ENCODE data around the gene KBTBD7. TPM values are rescaled to one million over a fixed set of nuclear protein-coding genes. Genes with fewer than 3 reads are reported as not detected.

Gene KBTBD7
- total and polyA plus RNA-seq, 2 of the 8 experiments (the other 6 are each of a cell fraction or from before 2014, with no cell fraction given), result 10.2 to 17.4 TPM

DNA sequence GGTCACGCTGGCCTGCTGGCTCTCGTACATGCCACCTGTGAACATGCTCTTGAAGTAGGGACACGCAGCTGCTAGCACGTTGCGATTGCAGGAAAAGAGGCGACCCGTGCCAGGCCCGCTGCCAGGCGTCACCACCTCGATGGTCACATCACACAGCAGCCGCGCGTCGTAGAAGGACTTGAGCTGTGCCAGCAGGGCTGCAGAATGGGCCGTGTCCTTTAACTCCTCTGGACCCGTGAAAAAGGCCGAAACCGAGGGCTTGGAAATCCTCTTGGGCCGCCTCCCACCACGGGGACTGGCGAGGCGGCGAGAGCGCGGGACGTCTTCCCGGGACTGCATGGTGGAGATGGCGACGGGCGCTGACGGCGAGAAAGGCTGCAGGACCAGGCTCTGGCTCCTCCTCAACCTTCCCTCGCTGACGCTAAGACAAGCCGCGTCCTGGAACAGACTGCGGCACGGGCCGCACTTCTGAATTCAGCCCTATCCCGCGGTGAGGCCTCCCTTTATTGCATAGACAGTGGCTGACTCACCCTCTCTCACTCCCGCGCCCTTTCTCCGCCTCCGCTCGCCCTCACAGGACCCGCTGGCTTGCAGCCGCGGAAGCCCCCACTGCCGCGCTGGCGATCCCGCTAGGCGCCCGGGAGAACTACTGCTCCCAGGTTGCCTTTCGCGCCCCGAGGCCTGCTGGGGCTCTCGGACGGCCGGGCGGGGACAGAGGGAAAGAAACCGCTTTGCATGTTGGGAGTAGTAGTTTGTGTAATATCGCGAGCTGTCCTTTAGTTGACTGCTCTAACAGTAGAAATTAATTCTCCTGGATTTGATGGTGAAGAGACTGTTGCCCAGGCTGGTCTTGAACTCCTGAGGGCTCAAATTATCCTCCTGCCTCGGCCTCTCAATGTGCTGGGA lies at the start of gene KBTBD7 (continued):
- TF ChIP-seq, protein P1, sequence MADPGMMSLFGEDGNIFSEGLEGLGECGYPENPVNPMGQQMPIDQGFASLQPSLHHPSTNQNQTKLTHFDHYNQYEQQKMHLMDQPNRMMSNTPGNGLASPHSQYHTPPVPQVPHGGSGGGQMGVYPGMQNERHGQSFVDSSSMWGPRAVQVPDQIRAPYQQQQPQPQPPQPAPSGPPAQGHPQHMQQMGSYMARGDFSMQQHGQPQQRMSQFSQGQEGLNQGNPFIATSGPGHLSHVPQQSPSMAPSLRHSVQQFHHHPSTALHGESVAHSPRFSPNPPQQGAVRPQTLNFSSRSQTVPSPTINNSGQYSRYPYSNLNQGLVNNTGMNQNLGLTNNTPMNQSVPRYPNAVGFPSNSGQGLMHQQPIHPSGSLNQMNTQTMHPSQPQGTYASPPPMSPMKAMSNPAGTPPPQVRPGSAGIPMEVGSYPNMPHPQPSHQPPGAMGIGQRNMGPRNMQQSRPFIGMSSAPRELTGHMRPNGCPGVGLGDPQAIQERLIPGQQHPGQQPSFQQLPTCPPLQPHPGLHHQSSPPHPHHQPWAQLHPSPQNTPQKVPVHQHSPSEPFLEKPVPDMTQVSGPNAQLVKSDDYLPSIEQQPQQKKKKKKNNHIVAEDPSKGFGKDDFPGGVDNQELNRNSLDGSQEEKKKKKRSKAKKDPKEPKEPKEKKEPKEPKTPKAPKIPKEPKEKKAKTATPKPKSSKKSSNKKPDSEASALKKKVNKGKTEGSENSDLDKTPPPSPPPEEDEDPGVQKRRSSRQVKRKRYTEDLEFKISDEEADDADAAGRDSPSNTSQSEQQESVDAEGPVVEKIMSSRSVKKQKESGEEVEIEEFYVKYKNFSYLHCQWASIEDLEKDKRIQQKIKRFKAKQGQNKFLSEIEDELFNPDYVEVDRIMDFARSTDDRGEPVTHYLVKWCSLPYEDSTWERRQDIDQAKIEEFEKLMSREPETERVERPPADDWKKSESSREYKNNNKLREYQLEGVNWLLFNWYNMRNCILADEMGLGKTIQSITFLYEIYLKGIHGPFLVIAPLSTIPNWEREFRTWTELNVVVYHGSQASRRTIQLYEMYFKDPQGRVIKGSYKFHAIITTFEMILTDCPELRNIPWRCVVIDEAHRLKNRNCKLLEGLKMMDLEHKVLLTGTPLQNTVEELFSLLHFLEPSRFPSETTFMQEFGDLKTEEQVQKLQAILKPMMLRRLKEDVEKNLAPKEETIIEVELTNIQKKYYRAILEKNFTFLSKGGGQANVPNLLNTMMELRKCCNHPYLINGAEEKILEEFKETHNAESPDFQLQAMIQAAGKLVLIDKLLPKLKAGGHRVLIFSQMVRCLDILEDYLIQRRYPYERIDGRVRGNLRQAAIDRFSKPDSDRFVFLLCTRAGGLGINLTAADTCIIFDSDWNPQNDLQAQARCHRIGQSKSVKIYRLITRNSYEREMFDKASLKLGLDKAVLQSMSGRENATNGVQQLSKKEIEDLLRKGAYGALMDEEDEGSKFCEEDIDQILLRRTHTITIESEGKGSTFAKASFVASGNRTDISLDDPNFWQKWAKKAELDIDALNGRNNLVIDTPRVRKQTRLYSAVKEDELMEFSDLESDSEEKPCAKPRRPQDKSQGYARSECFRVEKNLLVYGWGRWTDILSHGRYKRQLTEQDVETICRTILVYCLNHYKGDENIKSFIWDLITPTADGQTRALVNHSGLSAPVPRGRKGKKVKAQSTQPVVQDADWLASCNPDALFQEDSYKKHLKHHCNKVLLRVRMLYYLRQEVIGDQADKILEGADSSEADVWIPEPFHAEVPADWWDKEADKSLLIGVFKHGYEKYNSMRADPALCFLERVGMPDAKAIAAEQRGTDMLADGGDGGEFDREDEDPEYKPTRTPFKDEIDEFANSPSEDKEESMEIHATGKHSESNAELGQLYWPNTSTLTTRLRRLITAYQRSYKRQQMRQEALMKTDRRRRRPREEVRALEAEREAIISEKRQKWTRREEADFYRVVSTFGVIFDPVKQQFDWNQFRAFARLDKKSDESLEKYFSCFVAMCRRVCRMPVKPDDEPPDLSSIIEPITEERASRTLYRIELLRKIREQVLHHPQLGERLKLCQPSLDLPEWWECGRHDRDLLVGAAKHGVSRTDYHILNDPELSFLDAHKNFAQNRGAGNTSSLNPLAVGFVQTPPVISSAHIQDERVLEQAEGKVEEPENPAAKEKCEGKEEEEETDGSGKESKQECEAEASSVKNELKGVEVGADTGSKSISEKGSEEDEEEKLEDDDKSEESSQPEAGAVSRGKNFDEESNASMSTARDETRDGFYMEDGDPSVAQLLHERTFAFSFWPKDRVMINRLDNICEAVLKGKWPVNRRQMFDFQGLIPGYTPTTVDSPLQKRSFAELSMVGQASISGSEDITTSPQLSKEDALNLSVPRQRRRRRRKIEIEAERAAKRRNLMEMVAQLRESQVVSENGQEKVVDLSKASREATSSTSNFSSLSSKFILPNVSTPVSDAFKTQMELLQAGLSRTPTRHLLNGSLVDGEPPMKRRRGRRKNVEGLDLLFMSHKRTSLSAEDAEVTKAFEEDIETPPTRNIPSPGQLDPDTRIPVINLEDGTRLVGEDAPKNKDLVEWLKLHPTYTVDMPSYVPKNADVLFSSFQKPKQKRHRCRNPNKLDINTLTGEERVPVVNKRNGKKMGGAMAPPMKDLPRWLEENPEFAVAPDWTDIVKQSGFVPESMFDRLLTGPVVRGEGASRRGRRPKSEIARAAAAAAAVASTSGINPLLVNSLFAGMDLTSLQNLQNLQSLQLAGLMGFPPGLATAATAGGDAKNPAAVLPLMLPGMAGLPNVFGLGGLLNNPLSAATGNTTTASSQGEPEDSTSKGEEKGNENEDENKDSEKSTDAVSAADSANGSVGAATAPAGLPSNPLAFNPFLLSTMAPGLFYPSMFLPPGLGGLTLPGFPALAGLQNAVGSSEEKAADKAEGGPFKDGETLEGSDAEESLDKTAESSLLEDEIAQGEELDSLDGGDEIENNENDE (IDR thresholded peaks at IDR 0.05; ENCODE audit: insufficient replicate concordance, low read length), result no peak
- TF ChIP-seq TEAD4 (IDR thresholded peaks at IDR 0.05; ENCODE audit: low read depth, low read length), result no peak
- no peak for TF ChIP-seq GTF2F1 (IDR thresholded peaks at IDR 0.05; ENCODE audit: borderline replicate concordance, low read depth, low read length)
- peak; percentile 82 for TF ChIP-seq ASH2L (IDR thresholded peaks at IDR 0.05; ENCODE audit: low read length)
- no peak for TF ChIP-seq CTBP2 (IDR thresholded peaks at IDR 0.05; ENCODE audit: borderline replicate concordance, insufficient read depth, insufficient read length, low read length)
- TF ChIP-seq POLR2AphosphoS5 (IDR thresholded peaks at IDR 0.05; ENCODE audit: low read depth, low read length), result peak; percentile 79
- TF ChIP-seq TCF12 (IDR thresholded peaks at IDR 0.05; ENCODE audit: low read depth, low read length), result no peak
- TF ChIP-seq NRF1 (IDR thresholded peaks at IDR 0.05; ENCODE audit: low read depth, low read length), result no peak
- TF ChIP-seq RAD21 (IDR thresholded peaks at IDR 0.05 in 1 of 2, conservative IDR thresholded peaks at IDR 0.05 in 1 of 2; ENCODE audit: low read depth in 2 of 2, low read length in 2 of 2), result no peak
- TF ChIP-seq JUND (IDR thresholded peaks at IDR 0.05; ENCODE audit: low read length), result peak; percentile 75; the same call in 1 of the 2 replicates
